PC-3 (cell line): ENCODE results near the gene NOX1. TPM values are rescaled to one million over a fixed set of nuclear protein-coding genes. Genes with fewer than 3 reads are reported as not detected.

Source experiments
- ATAC-seq: fragments of 200-7000 bp; cut with Tn5 transposase; 2 replicates; pipeline ENCODE4 v1.9.1; 2020; ENCODE audit warnings: mild to moderate bottlenecking, moderate library complexity
- BruUV-seq: library from RNA; stranded (reverse); fragments of 400-500 nt; replicated peaks from 2 replicates; lab custom pipeline; 2021; lab: Mats Ljungman, UMichigan
- CTCF ChIA-PET: fragments of 300-600 bp; sonication (Branson Sonifier 250); formaldehyde crosslinking; loops from one replicate; lab custom pipeline; 2022; ENCODE audit warnings: antibody characterized with exemption; lab: Charles Lee
- POLR2A ChIA-PET: fragments of 300-600 bp; sonication (Branson Sonifier 250); formaldehyde crosslinking; loops from one replicate; lab custom pipeline; 2022; ENCODE audit warnings: antibody characterized with exemption; ENCODE audit not compliant: unreplicated experiment; lab: Charles Lee
- DNase-seq: peaks from one replicate; pipeline ENCODE4 v3.0.0-alpha.2; 2015
- H2AFZ ChIP-seq: fragments of 300-600 bp; sonication (generic); 2 replicates; pipeline ENCODE4 v1.6.0; 2016; ENCODE audit warnings: antibody characterized with exemption, low read length
- H3F3A ChIP-seq: fragments of 300-600 bp; sonication (generic); one replicate; pipeline ENCODE4 v1.6.0; 2017; ENCODE audit warnings: antibody characterized with exemption, low read length, control low read depth, mild to moderate bottlenecking; ENCODE audit not compliant: unreplicated experiment
- H3K27ac ChIP-seq: fragments of 300-600 bp; sonication (generic); 2 replicates; pipeline ENCODE4 v1.5.1; 2016; ENCODE audit warnings: mild to moderate bottlenecking, low read length
- H3K27me3 ChIP-seq: fragments of 300-600 bp; sonication (generic); 2 replicates; pipeline ENCODE4 v1.6.1; 2016; ENCODE audit warnings: low read length, mixed read lengths
- H3K36me3 ChIP-seq: fragments of 300-600 bp; sonication (generic); 2 replicates; pipeline ENCODE4 v1.6.1; 2016; ENCODE audit warnings: low read depth, mixed run types, low read length, mixed read lengths
- H3K4me1 ChIP-seq: fragments of 300-600 bp; sonication (generic); 2 replicates; pipeline ENCODE4 v1.5.1; 2016; ENCODE audit warnings: low read length; ENCODE audit not compliant: insufficient read depth
- H3K4me2 ChIP-seq: fragments of 300-600 bp; sonication (generic); 2 replicates; pipeline ENCODE4 v1.6.0; 2016; ENCODE audit warnings: low read length
- H3K4me3 ChIP-seq: fragments of 300-600 bp; sonication (generic); 2 replicates; pipeline ENCODE4 v1.5.1; 2016; ENCODE audit warnings: mild to moderate bottlenecking, low read length, mixed read lengths
- H3K79me2 ChIP-seq: fragments of 300-600 bp; sonication (generic); 2 replicates; pipeline ENCODE4 v1.6.1; 2017; ENCODE audit warnings: low read length, mixed read lengths
- H3K9ac ChIP-seq: fragments of 300-600 bp; sonication (generic); 2 replicates; pipeline ENCODE4 v1.6.0; 2016; ENCODE audit warnings: mild to moderate bottlenecking, low read length
- H3K9me2 ChIP-seq: fragments of 300-600 bp; sonication (generic); replicated peaks from 2 replicates; pipeline ENCODE4 v1.6.1; 2016; ENCODE audit warnings: mixed run types, low read length, mixed read lengths
- H3K9me3 ChIP-seq: fragments of 300-600 bp; sonication (generic); 2 replicates; pipeline ENCODE4 v1.6.1; 2016; ENCODE audit warnings: low read length, mixed read lengths
- H4K20me1 ChIP-seq: fragments of 300-600 bp; sonication (generic); 2 replicates; pipeline ENCODE4 v1.6.1; 2016; ENCODE audit warnings: low read length, mixed read lengths
- CTCF ChIP-seq: fragments of 300-600 bp; sonication (generic); conservative IDR thresholded peaks from 2 replicates; pipeline ENCODE4 v1.5.1; 2017; ENCODE audit warnings: antibody characterized with exemption, low read depth, mild to moderate bottlenecking, low read length
- EZH2 ChIP-seq: fragments of 300-600 bp; sonication (generic); IDR thresholded peaks from one replicate; pipeline ENCODE4 v1.6.1; 2017; ENCODE audit warnings: antibody characterized with exemption, mild to moderate bottlenecking, low read length; ENCODE audit not compliant: unreplicated experiment
- EZH2phosphoT487 ChIP-seq: fragments of 300-600 bp; sonication (generic); IDR thresholded peaks from 2 replicates; pipeline ENCODE4 v1.6.1; 2018; ENCODE audit warnings: mild to moderate bottlenecking, antibody characterized with exemption, low read length, borderline replicate concordance
- intact Hi-C: fragments of 100-400 bp; cut with micrococcal nuclease; formaldehyde crosslinking; loops from 2 replicates; pipeline ENCODE4 v1.9.0; 2023
- total RNA-seq: library from RNA; depleted of rRNA; stranded (reverse); fragments of >200 nt; gene quantifications from 2 replicates; pipeline ENCODE4 v1.2.3, GENCODE V29; 2014

Gene NOX1
- total RNA-seq, 1 experiment from 2014 or later: not detected

DNA sequence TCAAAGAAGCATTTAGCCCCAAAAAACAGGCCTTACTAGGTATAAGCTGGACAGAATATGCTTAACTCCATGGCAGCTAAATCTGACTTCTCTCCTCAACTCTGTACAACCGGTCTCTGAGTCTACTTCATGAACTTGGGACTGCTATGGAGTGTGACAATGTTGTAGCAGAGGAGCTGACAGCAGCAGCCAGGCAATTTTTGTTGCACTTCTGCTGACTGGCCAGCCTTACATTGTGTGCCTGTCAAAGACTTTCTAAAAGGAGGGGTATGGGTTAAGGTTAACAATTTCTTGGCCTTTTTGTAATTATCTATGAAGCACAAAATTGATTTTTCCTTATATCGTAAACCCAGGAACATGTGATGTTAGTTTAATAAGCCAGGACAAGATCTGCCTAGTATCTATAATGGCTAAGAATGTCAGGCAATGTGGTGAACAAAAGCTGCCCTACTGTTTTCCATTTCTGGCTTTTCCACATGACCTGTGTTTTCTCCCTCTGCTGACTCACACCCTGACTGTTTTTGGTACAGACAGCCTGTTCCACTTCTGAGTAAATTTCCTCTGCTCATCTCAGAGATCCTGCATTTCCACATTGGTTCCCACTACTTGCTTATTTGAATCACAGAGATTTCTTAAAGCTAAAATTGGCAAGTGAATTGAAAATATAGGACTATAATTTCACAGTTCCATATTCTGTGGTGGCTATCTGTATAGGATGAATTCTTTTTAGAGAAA, 9.3 kb downstream of the NOX1 start:
- intact Hi-C loops: no loop called here
- ATAC-seq: peak; percentile 35; the same call in 1 of the 2 replicates

GRCh38 chrX:100863326-100863864, 10.8 kb downstream of the NOX1 start:
- Histone ChIP-seq H3K9ac (no peak overlapping the region), H3K9me2 (no peaks in the 10 kb centered on the region), H3F3A (no peaks in the 10 kb centered on the region), H3K27ac (no peak overlapping the region), H3K4me2 (no peak overlapping the region), H3K4me1 (peaks cover 8% of the 10 kb centered on the region), H2AFZ (no peak overlapping the region), H3K9me3 (no peaks in the 10 kb centered on the region), H3K27me3 (no peaks in the 10 kb centered on the region), H3K36me3 (no peaks in the 10 kb centered on the region), H4K20me1 (no peaks in the 10 kb centered on the region), H3K79me2 (no peaks in the 10 kb centered on the region), H3K4me3 (no peak overlapping the region)
- intact Hi-C loops: no loop called here
- ChIA-PET CTCF (no interaction called here), POLR2A (no interaction called here)
- no peak for ATAC-seq
- BruUV-seq: no TSS peak
- DNase-seq: no peak
- TF ChIP-seq CTCF: no peak
- no peak for TF ChIP-seq EZH2
- no peak for TF ChIP-seq EZH2phosphoT487

More for the DNA sequence above, 9.3 kb downstream of the NOX1 start:
- Histone ChIP-seq H3K9me3 (no peaks in the 10 kb centered on the region), H3K9me2 (no peaks in the 10 kb centered on the region), H3K4me3 (no peak overlapping the region), H3K79me2 (no peaks in the 10 kb centered on the region), H3K4me1 (peaks cover 8% of the 10 kb centered on the region), H3K27me3 (no peaks in the 10 kb centered on the region), H3K4me2 (no peak overlapping the region), H3K27ac (no peak overlapping the region), H3K9ac (no peak overlapping the region), H2AFZ (no peak overlapping the region), H3F3A (no peaks in the 10 kb centered on the region), H4K20me1 (no peaks in the 10 kb centered on the region), H3K36me3 (no peaks in the 10 kb centered on the region)
- TF ChIP-seq CTCF (no peak), EZH2 (no peak), EZH2phosphoT487 (no peak)
- CTCF ChIA-PET: no interaction called here
- no TSS peak for BruUV-seq
- POLR2A ChIA-PET: no interaction called here
- peak; percentile 27 for DNase-seq

GRCh38 chrX:100852810-100853209, 21.3 kb downstream of the NOX1 start:
- TF ChIP-seq EZH2phosphoT487: no peak
- TF ChIP-seq CTCF: no peak
- TF ChIP-seq EZH2: no peak
- no peaks in the 10 kb centered on the region for H4K20me1 ChIP-seq
- no peaks in the 10 kb centered on the region for H3F3A ChIP-seq
- no peaks in the 10 kb centered on the region for H3K36me3 ChIP-seq
- no peaks in the 10 kb centered on the region for H3K9me2 ChIP-seq
- BruUV-seq: no TSS peak
- H3K9ac ChIP-seq: no peak overlapping the region
- no peaks in the 10 kb centered on the region for H3K79me2 ChIP-seq
- H3K27ac ChIP-seq: no peak overlapping the region
- H3K9me3 ChIP-seq: no peaks in the 10 kb centered on the region
- POLR2A ChIA-PET: no interaction called here
- H3K4me2 ChIP-seq: no peak overlapping the region
- ATAC-seq: no peak
- no peak for DNase-seq
- H3K4me1 ChIP-seq: no peaks in the 10 kb centered on the region
- no peak overlapping the region for H2AFZ ChIP-seq
- no peaks in the 10 kb centered on the region for H3K27me3 ChIP-seq
- intact Hi-C loops: no loop called here
- CTCF ChIA-PET: no interaction called here
- H3K4me3 ChIP-seq: no peak overlapping the region
